Globus pallidus (tissue), 1 donor: Measurements from ENCODE around the gene TSPAN16.

Experiments used
- DNase-seq: peaks from one replicate; pipeline ENCODE4 v3.0.0-alpha.2; 2015; ENCODE audit warnings: low spot score

TSPAN16 gene, protein sequence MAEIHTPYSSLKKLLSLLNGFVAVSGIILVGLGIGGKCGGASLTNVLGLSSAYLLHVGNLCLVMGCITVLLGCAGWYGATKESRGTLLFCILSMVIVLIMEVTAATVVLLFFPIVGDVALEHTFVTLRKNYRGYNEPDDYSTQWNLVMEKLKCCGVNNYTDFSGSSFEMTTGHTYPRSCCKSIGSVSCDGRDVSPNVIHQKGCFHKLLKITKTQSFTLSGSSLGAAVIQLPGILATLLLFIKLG

DNA sequence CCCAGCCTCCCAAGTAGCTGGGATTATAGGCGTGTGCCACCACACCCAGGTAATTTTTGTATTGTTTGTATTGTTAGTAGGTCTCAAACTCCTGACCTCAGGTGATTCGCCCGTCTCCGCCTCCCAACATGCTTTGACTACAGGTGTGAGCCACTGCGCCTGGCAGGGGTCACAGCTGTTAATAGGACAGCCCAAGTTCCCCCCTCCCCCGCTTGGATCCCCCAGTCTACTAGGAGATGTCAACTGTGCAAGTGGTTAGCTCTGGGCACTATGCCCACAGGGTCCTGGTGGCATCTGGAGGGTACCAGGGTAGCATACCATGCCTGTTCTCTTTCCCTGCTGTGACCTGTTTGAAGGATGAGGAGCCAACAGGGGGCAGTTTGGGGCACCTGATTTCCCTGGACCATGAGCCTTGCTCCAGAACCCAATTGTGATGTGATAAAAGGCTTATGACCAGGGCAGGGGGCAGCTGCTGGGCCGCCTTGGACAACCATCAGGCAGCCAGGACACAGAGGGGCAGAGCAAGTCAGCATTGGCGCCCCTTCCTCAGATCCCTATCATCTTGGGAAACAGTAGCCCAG, at the start of gene TSPAN16:
Gene TSPAN16, plus strand, starts transcription at position 496 of the 581 bp plus-strand sequence. CDS start 138 bp downstream, outside the sequence.
- DNase-seq = no peak

DNA sequence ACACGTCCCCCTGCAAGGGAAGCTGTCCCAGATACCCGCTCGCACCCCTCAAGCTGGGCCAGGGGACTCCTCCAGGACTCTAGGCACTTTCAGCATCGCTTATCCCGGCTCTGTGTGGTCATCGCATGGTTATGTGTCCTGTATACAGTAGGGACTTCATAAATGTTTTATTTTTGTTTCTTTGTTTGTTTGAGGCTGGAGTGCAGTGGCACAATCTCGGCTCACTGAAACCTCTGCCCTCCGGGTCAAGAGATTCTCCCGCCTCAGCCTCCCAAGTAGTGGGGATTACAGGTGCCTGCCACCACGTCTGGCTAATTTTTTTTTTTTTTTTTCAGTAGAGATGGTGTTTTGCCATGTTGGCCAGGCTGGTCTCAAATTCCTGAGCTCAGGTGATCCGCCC, 49.0 kb upstream of the TSPAN16 start:
- DNase-seq = no peak

DNA sequence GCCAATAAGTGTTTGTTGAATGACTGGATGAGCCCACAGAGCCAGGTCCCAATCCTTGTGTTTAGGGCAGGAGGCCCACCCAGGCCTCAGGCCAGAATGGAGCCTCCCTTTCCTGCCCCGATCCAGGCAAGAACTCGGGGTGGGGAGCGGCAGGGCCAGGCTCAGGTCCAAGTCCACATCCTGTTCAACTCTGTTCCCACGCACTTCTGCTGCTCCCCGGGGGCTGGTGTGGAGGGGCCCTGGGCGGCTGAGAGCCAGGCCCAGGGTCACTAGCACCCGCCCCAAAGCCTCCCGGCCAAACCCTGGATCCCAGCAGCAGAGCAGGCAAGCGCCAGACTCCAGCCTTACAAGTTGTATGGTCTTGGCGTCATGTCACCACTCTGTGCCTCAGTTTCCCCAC, 48.6 kb upstream of the TSPAN16 start:
- no peak for DNase-seq

DNA sequence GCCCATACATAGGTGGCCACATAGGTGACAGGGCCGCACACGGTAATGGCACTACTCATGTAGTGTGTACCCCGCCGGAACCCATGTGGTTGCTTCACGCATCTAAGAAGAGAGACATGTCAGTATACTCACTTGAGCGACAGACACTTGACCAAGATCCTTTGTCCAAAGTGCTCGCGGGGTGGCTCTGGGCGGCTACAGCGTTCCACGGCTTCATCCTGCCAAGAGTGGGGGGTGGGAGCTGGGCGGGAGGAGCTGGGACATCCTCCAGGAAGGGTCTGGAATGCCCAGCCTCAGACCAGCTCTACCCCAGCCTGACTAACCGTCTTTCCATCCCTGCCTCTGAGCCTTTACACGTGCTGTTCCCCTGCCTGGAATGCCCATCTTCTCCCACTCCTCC, 48.0 kb upstream of the TSPAN16 start:
- DNase-seq = no peak

DNA sequence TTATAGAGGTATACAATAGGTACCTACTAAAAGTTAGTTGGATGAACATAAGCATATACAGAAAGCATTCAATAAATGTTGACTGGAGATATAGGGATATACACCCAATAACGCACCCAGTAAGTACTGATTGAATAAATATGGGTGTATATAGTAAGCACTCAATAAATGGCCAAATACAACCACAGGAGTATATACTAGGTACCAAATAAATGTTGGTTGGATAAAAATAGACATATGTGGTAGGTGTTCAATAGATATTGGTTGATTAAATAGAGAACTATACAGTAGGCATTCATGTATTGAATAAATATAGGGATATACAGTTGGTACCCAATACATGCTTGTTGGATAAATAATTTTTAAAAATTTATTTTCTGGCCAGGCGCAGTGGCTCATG, 47.1 kb upstream of the TSPAN16 start:
- no peak for DNase-seq

DNA sequence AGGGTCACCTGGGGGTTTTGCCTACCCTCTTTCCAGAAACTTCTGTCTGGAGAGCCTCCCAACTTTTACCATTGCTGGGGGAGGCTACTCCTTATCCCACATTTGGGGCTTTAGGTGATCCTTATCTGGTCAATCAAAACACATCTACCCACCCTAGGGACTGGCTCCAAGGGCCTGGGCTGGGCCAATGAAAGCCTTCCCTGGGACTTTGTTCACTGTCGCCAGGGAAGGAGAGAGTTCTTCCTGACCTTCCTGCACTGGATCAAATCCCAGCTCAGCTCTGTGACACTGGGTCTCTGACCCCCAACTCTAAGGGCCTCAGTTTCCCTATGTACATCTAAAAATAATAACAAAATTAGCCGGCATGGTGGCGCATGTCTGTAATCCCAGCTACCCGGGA, 44.7 kb upstream of the TSPAN16 start:
- no peak for DNase-seq

DNA sequence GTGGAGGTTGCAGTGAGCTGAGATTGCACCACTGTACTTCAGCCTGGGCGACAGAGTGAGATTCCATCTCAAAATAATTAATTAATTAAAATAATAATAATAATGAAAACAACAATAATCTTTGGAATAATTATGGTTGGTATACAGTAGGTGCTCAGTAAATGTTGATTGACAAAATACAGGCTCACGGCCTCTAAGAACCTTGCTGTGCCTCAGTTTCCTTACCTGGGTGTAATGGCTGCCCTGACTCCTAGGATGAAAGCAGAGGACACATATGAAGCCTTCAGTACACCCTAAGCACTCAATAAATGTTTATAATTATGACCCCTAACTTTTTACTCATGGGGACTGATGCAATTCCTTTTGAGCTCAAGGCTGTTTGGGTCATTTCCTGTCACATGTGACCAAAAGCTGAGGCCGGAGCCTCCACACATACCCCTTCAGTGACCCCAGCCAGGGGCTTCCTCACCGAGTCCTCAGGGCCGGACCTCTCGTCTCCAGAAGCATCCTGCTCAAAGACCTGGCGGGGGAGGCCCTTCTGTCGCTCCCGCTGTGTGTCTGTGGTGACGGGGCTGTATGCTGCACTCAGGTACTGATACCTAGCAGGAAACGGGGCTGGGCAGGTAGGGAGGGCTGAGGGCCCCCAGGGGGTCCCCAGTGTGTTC, 44.2 kb upstream of the TSPAN16 start:
- DNase-seq = no peak

DNA sequence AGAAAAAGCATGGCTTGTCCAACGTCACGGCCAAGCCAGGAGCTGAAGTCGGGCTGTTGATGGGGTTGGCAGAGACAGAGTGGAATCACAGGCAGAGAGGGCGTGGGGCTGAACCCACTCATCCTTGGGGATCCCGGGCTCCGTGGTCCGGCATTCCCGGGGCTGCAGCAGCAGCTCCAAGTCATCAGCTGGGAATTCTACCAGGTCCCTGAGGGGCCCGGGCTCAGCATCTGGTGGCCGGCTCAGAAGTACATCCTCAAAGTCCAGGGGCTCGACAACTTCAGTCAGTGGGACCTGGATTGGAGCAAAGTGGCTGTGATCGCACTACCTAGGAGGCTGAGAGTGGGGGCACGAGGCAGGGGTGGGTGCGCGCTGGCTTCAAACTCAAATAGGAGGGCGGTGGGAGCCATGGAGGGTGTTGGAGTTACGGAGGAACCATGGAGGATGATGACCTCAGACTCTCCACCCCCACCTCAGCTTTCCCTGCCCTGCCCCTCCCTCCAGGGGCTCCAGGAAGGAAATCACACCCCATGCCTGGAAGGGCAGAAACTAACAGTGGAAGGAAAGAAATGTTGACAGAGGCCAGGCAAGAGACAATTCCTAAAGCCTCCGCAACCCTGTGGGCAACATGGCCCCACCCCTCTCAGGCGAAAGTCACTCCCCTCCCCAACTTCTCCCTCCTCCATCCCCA, 43.1 kb upstream of the TSPAN16 start:
- DNase-seq = no peak

DNA sequence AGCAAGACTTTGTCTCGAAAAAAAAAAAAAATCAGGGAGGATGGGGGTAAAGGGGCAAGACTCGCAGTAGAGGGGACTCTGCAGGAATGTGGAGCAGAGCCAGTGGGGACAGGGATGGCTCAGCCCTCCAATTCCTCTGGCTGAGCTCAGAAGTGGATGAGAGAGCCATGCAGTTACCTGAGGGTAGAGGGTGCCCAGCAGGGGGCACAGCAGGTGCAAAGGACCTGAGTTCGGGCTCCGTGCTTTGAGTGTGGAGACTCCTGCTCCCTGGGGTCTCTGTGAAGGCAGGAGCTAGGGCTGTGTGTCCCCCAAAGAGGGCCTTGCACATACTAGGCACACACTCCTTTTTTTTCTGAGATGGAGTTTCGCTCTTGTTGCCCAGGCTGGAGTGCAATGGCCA, 41.3 kb upstream of the TSPAN16 start:
- no peak for DNase-seq

DNA sequence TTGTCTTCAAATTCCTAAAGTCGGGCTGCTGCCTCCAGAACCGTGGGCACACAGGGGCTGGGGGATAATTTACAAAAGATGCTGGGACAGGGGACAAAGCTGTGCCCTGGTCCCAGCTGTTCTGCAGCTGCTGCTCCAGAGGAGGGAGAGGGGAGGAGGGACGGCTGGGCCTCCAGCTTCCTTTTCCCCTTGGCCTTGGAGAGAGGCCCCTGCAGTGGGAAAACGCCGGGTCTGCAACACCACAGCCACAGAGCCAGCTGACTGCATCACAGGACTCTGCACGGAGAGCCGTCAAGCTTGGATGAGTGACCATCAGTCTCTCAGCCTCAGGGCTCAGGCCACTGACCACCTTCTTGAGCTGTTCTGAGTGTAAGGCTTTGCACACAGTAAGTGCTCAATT, 39.8 kb upstream of the TSPAN16 start:
- no peak for DNase-seq

DNA sequence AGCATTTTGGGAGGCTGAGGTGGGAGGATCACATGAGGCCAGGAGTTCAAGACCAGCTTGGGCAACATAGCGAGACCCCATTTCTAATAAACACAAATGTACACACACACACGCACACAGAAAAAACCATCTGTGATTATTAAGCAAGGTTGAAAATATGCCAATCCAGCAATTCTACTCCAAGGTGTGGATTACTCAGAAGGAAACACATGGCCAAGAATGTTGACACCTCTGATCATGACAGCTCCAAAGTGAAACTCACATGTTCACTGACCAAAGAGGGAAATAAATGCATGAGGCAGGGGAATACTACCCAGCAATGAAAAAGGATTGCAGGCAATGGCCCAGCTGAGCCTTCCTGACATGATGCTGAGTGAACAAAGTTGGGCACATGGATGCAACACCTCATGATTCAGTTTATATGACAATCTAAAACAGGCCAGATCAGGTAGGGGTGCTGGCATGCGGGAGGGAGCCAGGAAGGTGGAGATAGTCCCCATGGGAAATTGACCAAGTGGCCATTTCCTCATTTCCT, 38.0 kb upstream of the TSPAN16 start:
- no peak for DNase-seq

DNA sequence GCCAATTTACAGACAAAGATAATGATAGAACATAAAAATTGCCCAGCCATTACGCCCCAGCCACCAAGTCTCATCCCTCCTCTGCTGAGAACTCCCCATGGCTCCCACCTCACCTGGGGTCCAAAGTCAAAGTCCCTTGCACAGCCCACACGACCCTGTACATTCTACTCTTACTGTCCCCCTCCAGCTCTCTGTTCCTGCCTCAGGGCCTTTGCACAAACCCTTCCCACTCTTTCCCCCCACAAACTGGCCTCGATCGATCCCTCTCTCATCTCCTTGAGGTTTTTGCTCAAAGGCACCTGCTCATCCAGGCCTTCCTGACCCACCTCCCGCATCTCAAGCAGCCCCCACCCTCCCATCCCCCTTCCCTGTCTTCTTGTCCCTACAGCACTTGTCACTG, 35.0 kb upstream of the TSPAN16 start:
- no peak for DNase-seq

DNA sequence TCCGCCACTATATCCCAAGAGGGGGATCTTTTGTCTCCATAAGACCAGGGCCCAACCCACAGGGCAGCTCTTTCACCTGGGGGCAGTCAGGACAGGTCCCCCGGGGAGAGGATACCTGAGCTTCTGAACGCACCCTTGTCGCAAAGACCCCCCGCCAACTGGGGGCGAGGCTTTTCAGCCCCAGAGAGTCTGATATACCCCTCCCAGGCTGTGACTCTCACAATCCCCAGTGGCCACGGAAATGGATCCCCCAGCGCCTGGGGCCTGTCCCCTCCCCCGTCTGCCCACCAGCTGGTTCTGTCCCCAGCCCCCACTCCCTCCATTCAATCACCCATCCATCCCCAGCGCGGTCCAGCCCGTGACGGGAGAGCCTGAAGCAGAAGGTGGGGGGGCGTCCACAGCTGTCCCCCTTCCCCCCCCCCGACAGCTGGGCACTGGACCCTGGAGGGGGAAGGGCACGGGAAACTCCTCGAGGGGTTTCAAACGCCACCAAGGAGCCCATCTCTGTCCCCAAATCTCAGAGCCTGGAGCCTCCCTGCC, 34.5 kb upstream of the TSPAN16 start:
- no peak for DNase-seq

DNA sequence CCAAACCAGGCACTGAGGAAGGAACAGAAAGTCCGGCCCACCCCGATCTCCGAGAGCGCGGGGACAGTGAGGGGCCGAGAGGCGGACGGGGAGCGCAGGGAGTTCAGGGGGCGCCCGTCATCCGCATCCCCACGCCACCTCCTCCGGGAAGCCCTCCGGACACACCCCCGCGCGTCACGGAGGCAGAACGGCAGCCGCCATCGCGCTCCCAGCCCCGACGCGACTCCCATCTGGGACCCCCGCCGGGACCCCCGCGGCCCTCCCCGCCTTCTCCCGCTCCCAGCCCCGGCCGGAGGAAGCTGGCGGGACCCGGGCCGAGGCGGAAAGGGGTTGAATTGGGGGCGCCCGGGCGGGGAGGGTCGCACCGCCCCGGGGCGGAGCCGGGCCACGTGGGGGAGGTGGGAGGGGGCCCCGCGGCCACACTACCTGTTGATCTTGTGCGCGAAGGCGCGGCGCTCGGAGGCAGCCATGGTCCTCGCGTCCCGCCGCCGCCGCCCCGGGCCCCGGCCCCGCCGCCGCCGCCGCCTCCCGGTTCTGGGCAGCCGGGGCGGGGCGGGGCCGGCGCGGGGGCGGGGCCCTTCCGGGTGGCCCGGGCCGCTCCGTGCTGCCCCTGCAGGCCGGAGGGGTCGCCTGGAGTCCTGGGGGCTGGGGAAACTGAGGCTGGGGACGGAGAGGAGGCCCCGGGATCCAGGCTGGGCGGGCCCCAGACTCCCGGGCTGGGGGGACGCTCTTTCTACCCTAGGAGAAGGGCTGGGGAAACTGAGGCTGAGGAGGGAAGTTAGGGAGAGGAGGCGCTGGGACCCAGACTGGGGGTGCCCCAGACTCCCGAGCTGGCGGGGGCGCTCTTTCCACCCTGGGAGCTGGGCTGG, 33.8 kb upstream of the TSPAN16 start, which contains the start of gene DOCK6:
Gene DOCK6, minus strand, starts transcription at position 554 of the 869 bp plus-strand sequence. Its CDS starts 84 bp downstream, at position 470.
- no peak for DNase-seq

DNA sequence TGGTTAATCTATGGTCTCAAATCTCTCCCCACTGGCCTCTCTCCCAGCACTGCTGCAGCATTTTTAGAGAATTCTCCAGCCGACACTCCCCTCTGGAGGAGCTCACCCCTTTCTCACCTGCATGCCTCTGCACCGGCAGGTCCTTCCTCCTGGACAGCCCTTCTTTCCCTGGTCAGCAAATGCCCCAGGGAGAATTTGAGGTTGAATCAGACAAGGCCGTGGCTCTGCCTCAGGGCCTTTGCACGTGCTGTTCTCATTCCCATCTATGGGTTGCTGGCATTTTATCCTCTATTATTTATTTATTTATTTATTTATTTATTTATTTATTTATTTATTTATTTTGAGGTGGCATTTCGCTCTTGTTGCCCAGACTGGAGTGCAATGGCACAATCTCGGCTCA, 32.2 kb upstream of the TSPAN16 start:
- DNase-seq = no peak

DNA sequence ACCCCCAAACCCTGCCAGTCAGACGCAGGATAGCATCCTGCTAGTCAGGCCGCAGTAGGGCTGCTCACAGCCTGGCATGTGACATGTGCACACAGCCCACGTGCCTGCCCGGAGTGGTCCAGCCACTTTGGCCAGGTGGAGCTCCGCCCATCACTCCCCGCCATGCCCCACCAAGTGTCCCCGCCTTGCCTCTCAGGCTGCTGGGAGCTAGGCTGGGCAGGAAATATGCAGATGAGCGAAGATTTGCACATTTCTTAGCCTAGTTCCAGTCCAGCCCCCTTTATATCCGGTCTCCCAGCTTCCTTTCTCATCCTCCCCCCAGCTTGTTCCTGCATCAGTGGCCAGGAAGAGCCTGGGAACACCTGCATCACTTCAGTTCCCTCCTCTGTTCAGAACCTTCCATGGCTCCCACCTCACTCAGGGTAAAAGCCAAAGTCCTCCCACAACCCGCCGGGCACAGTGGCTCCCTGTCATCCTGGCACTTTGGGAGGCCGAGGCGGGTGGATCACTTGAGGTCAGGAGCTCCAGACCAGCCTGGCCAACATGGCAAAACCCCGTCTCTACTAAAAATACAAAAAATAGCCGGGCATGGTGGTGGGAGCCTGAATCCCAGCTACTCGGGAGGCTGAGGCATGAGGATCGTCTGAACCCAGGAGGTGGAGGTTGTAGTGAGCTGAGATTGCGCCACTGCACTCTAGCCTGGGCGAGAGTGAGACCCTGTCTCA, 31.3 kb upstream of the TSPAN16 start:
- DNase-seq = no peak

DNA sequence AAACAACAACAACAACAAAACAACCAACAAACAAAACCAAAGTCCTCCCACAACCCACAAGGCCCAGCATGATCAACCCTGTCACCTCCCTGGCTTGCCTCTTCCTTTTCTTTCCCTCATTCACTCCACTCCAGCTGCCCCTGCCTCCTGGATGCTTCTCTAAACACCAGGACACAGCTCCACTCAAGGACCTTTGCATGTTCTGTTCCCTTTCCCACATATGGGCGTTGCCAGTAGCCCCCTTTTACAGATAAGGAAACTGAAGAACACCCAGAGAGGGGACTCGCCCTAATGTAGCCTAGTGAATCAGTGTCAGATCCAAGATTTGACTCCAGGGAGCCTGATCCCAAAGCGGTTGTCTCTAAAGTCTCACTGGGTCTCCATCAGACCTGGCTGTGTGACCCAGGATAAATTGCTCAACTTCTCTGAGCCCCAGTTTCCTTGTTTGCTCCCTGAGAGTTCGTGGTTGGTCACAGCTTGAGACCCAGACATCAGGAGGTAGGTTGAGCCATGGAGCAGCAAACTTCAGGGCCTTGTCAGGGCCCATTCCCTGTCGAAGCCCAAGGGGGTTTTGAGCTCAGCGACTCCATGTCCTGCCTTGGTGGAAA, 30.7 kb upstream of the TSPAN16 start:
- DNase-seq = no peak

DNA sequence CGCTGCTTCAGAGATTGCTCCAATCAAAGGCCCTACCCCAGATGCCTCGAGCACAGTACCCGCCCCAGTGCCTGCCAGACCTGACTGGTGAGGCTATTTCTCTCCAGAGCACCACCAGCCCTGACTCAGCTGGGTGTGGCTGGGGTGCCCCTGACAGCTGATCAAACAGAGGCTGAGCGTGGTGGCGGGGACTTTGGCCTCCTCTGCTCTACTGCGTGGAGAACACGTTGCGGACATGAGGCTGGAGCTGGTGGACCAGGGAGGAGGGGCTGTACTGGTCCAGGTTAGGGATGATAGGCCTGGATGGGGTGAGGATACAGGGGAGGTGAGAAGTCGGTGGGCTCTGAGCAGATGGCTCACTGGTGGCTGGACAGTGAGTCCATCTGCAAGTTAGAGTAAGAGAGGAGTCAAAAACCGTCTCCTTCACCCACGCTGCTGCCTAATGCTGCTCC, 30.1 kb upstream of the TSPAN16 start:
- no peak for DNase-seq

DNA sequence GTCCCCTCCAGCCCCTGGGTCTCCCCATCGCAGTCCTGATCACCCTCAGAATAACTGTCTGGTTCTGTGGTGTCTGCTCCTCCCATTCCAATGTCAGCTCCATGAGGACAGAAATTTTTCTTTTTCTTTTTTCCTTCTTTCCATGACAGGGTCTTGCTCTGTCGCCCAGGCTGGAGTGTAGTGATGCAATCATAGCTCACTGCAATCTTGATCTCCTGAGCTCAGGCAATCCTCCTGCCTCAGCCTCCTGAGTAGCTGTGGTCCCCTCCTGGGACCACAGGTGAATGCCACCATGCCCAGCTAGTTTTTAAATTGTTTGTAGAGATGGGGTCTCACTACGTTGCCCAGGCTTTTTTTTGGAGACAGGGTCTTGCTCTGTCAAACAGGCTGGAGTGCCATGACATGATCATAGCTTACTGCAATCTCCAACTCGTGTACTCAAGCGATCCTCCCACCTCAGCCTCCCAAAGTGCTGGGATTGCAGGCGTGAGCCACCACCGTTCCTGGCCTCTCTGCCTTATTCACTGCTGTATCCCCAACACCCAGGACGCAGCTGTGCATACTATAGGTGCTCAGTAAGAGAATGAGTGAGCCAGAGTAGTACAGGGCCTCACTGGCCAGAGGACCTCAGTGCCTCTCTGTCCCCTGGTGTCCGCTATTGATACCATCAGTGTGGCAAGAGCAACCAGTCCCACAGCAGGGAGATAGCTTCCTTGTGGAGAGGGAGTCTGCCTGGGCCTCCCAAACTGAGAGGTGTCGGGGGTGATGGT, 28.5 kb upstream of the TSPAN16 start:
- DNase-seq = no peak
